HepG2 (cell line): ENCODE data around the gene AHSA1. TPM values are rescaled to one million over a fixed set of nuclear protein-coding genes. Genes with fewer than 3 reads are reported as not detected.

Experiments
- ATAC-seq: fragments of 200-7000 bp; cut with Tn5 transposase; 3 replicates; pipeline ENCODE4 v1.9.1; 2020; ENCODE audit warnings: mild to moderate bottlenecking, moderate library complexity
- BruUV-seq: library from RNA; stranded (reverse); fragments of 400-500 nt; replicated peaks from 2 replicates; lab custom pipeline; 2021; lab: Mats Ljungman, UMichigan
- CTCF ChIA-PET: fragments of 300-600 bp; formaldehyde crosslinking; extraction: SDS; loops from one replicate; lab custom pipeline; 2021; ENCODE audit warnings: low total read pairs, inconsistent platforms, low intra/inter-chr PET ratio; lab: Yijun Ruan, JAX
- POLR2A ChIA-PET: fragments of 350-600 bp; sonication (Branson Sonifier 250); formaldehyde crosslinking; loops from one replicate; lab custom pipeline; 2020; ENCODE audit warnings: antibody characterized with exemption, inconsistent platforms; lab: Yijun Ruan, JAX
- DNase-seq: peaks from one replicate; pipeline ENCODE4 v3.0.0-alpha.2; 2015; ENCODE audit warnings: low spot score
- FAIRE-seq: peaks from 3 replicates; lab custom pipeline; 2011; peaks lifted over from hg19 to GRCh38; lab: Jason Lieb, UNC
- H2AFZ ChIP-seq: one replicate; pipeline ENCODE4 v1.6.1; 2011; ENCODE audit warnings: low read length, inconsistent platforms
- H3K27ac ChIP-seq: fragments of 300-600 bp; 3 replicates; pipeline ENCODE4 v1.8.0; 2011; ENCODE audit warnings: mixed run types, mild to moderate bottlenecking, mixed read lengths, low read length, inconsistent platforms; ENCODE audit not compliant: insufficient read depth; ENCODE audit errors: extremely low read length
- H3K27me3 ChIP-seq, 2 experiments: fragments of 200-600 bp in 1 of 2; 2 replicates in 1 of 2; 3 replicates in 1 of 2; pipeline versions ENCODE4 v1.6.0 to v1.8.0; 2011; ENCODE audit warnings: low read length in 2 of 2, mild to moderate bottlenecking in 2 of 2, moderate library complexity in 2 of 2, inconsistent platforms in 1 of 2; ENCODE audit not compliant: insufficient read depth in 2 of 2, control insufficient read depth in 1 of 2
- H3K36me3 ChIP-seq, 2 experiments: fragments of 200-600 bp in 1 of 2; replicated peaks in 1 of 2; 2 replicates in 1 of 2; 3 replicates in 1 of 2; pipeline versions ENCODE4 v1.5.1 to v1.8.0; 2011; ENCODE audit warnings: low read length in 2 of 2, inconsistent platforms in 1 of 2; ENCODE audit not compliant: insufficient read depth in 2 of 2, control insufficient read depth in 1 of 2
- H3K4me1 ChIP-seq: 2 replicates; pipeline ENCODE4 v1.5.1; 2012; ENCODE audit warnings: low read length, inconsistent platforms; ENCODE audit not compliant: insufficient read depth
- H3K4me2 ChIP-seq: 2 replicates; pipeline ENCODE4 v1.6.0; 2011; ENCODE audit warnings: low read depth, low read length, inconsistent platforms
- H3K4me3 ChIP-seq, 3 experiments: fragments of 200-600 bp in 1 of 3; sonication (generic), shearing (Covaris generic) in 1 of 3; replicated peaks in 1 of 3; 2 replicates each; pipeline ENCODE4 v1.5.1; 2011 to 2016; ENCODE audit warnings: low read length in 3 of 3, inconsistent platforms in 2 of 3, low read depth in 2 of 3, mild to moderate bottlenecking in 2 of 3, control low read depth in 1 of 3, mixed read lengths in 1 of 3; ENCODE audit not compliant: insufficient read depth in 1 of 3
- H3K79me2 ChIP-seq: one replicate; pipeline ENCODE4 v1.6.1; 2011; ENCODE audit warnings: low read length, inconsistent platforms; ENCODE audit not compliant: insufficient read depth
- H3K9ac ChIP-seq: 2 replicates; pipeline ENCODE4 v1.6.0; 2011; ENCODE audit warnings: mild to moderate bottlenecking, low read depth, low read length, inconsistent platforms; ENCODE audit not compliant: insufficient read depth
- H3K9me3 ChIP-seq: 2 replicates; pipeline ENCODE4 v1.5.1; 2012; ENCODE audit warnings: mild to moderate bottlenecking, low read length
- H4K20me1 ChIP-seq: 2 replicates; pipeline ENCODE4 v1.6.0; 2011; ENCODE audit warnings: inconsistent platforms, mild to moderate bottlenecking, low read length, moderate library complexity; ENCODE audit not compliant: insufficient read depth
- MAFK ChIP-seq, 2 experiments: IDR thresholded peaks in 1 of 2; conservative IDR thresholded peaks in 1 of 2; 2 replicates each; pipeline ENCODE4 v1.6.1; 2011; ENCODE audit warnings: improper control_type of control experiment in 2 of 2, low read length in 2 of 2
- PAF1 ChIP-seq: IDR thresholded peaks from 2 replicates; pipeline ENCODE4 v1.6.1; 2016; ENCODE audit warnings: missing genetic modification reagents, missing compliant biosample characterization
- POLR2A ChIP-seq, 2 experiments: IDR thresholded peaks; 2 replicates each; pipeline ENCODE4 v1.6.1; 2011; ENCODE audit warnings: low read depth in 2 of 2, low read length in 2 of 2, mild to moderate bottlenecking in 1 of 2, moderate library complexity in 1 of 2; ENCODE audit not compliant: insufficient read depth in 1 of 2
- POLR2AphosphoS5 ChIP-seq: IDR thresholded peaks from 2 replicates; pipeline ENCODE4 v1.6.1; 2012; ENCODE audit warnings: low read depth, low read length
- RBM22 ChIP-seq: fragments of 200-400 bp; formaldehyde crosslinking; optimal IDR thresholded peaks from 2 replicates; pipeline ENCODE3; 2017; ENCODE audit warnings: mild to moderate bottlenecking, low read length, moderate library complexity
- SNAPC5 ChIP-seq: sonication (generic); formaldehyde crosslinking; IDR thresholded peaks from 2 replicates; pipeline ENCODE4 v1.8.1; 2023; ENCODE audit warnings: mild to moderate bottlenecking, missing genetic modification reagents, borderline replicate concordance
- SUZ12 ChIP-seq: fragments of 150-350 bp; IDR thresholded peaks from 2 replicates; pipeline ENCODE4 v1.6.1; 2014; ENCODE audit warnings: low read depth, low read length
- ZNF296 ChIP-seq: sonication (generic); formaldehyde crosslinking; conservative IDR thresholded peaks from 2 replicates; pipeline ENCODE4 v1.5.0; 2020; ENCODE audit warnings: mild to moderate bottlenecking, missing genetic modification reagents
- ZNF547 ChIP-seq: sonication (generic); formaldehyde crosslinking; IDR thresholded peaks from 2 replicates; pipeline ENCODE4 v1.5.1; 2020; ENCODE audit warnings: mild to moderate bottlenecking, missing genetic modification reagents
- ZNF670 ChIP-seq: sonication (generic); formaldehyde crosslinking; IDR thresholded peaks from 2 replicates; pipeline ENCODE4 v1.8.0; 2022; ENCODE audit warnings: mild to moderate bottlenecking, missing genetic modification reagents, borderline replicate concordance
- WGBS: methylation state at CpG from one replicate; pipeline ENCODE4 v1.1.6; 2017; ENCODE audit warnings: low lambda C conversion rate; 5-methylcytosine and 5-hydroxymethylcytosine counted together
- in situ Hi-C: cut with HindIII; loops from 2 replicates; pipeline ENCODE4 v1.10.0; 2017; ENCODE audit warnings: low pct_unique_long_range_greater_than_20kb; ENCODE audit not compliant: extremely low pct_ligation_motif_present
- intact Hi-C: fragments of 100-400 bp; cut with micrococcal nuclease; formaldehyde crosslinking; loops from one replicate; pipeline ENCODE4 v1.10.0; 2022; ENCODE audit not compliant: unreplicated experiment
- polyA plus RNA-seq, 8 experiments: library from polyadenylated mRNA; depleted of rRNA in 3 of 8; stranded (reverse) in 7 of 8; unstranded in 1 of 8; fragments of >200 nt; fragmentation: Illumina TruSeq in 4 of 8; extraction: Trizol in 4 of 8; gene quantifications; 2 replicates each; pipeline versions ENCODE4 v1.2.1 to v1.2.3, GENCODE V29; 2011 to 2016; ENCODE audit warnings: low read depth in 4 of 8, missing spikeins in 1 of 8, mixed read lengths in 1 of 8; ENCODE audit not compliant: insufficient read depth in 1 of 8
- total RNA-seq, 5 experiments: library from RNA; depleted of rRNA; stranded (reverse); fragments of >200 nt; fragmentation: Illumina TruSeq; extraction: Trizol; gene quantifications; 2 replicates each; pipeline ENCODE4 v1.2.3, GENCODE V29; 2016; ENCODE audit warnings: low read depth in 1 of 5

The AHSA1 gene
- total and polyA plus RNA-seq, 2 of the 13 experiments (the other 11 are each of a cell fraction or from before 2014, with no cell fraction given): 113 to 241 TPM

- intact Hi-C loops (no loop called here), in situ Hi-C loops (no loop called here)
- no peak overlapping the region for H3K9ac ChIP-seq
- H3K4me2 ChIP-seq: no peak overlapping the region
- peaks cover 15 to 45% of the 10 kb centered on the region in 2 experiments for H3K36me3 ChIP-seq
- no TSS peak for BruUV-seq
- 100% methylated on average over 1 of the region's 1 CpG for WGBS
- no peaks in the 10 kb centered on the region for H3K27me3 ChIP-seq
- H3K9me3 ChIP-seq: no peaks in the 10 kb centered on the region
- H3K4me3 ChIP-seq: no peak overlapping the region
- no peaks in the 10 kb centered on the region; the same call in 1 of the 2 replicates for H4K20me1 ChIP-seq
- DNase-seq: no peak
- peaks cover 24% of the 10 kb centered on the region for H3K4me1 ChIP-seq
- FAIRE-seq: no peak
- TF ChIP-seq SNAPC5: no peak
- TF ChIP-seq RBM22: peak; percentile 72
- no peak for TF ChIP-seq SUZ12
- TF ChIP-seq POLR2A (IDR thresholded peaks at IDR 0.05; ENCODE audit: insufficient read depth in 1 of 2, low read depth in 2 of 2, low read length in 2 of 2): 0 out of 4 replicates have a peak, but pooled peaks of 1 of the 2 experiments have one; percentile 32
- no peak for TF ChIP-seq ZNF296
- peak; percentile 13; the same call in 1 of the 2 replicates for TF ChIP-seq POLR2AphosphoS5
- no peaks in the 10 kb centered on the region for H3K79me2 ChIP-seq
- H2AFZ ChIP-seq: no peak overlapping the region
- peak overlapping the region; percentile 49 for H3K27ac ChIP-seq
- ATAC-seq: peak; percentile 53
- ChIA-PET POLR2A (interaction anchor here (0.7 to 2.0 kb wide), 5 partner anchors 9 to 31 kb away, joined by 3 to 9 read pairs (median 4); partner anchors contain the start of genes AHSA1, ISM2 and VIPAS39), CTCF (no interaction called here)
These were observed 11.6 kb downstream of the AHSA1 start for GRCh38 chr14:77469539-77469938.

- Histone ChIP-seq H2AFZ (no peak overlapping the region), H3K27me3 (no peaks in the 10 kb centered on the region), H3K4me3 (no peak overlapping the region), H4K20me1 (no peaks in the 10 kb centered on the region; the same call in 1 of the 2 replicates), H3K79me2 (no peaks in the 10 kb centered on the region), H3K9ac (no peak overlapping the region), H3K4me1 (peaks cover 24% of the 10 kb centered on the region), H3K36me3 (peaks cover 15 to 43% of the 10 kb centered on the region in 2 experiments), H3K4me2 (no peak overlapping the region), H3K27ac (no peak overlapping the region), H3K9me3 (no peaks in the 10 kb centered on the region)
- no peak for FAIRE-seq
- no peak for DNase-seq
- ChIA-PET CTCF (no interaction called here), POLR2A (no interaction called here)
- no TSS peak for BruUV-seq
- ATAC-seq: peak; percentile 12; the same call in 1 of the 3 replicates
- WGBS: 100% methylated on average over 5 of the region's 5 CpGs
- intact Hi-C loops (no loop called here), in situ Hi-C loops (no loop called here)
- TF ChIP-seq ZNF547 (CRISPR knock-in tag) (no peak), MAFK (conservative IDR thresholded peaks at IDR 0.05 in 1 of 2, IDR thresholded peaks at IDR 0.05 in 1 of 2; ENCODE audit: low read length in 2 of 2) (0 out of 4 replicates have a peak, but pooled peaks of 1 of the 2 experiments have one; percentile 0), POLR2A (IDR thresholded peaks at IDR 0.05; ENCODE audit: insufficient read depth in 1 of 2, low read depth in 2 of 2, low read length in 2 of 2) (peak in 1 of 2 experiments; percentile 37; a peak in 1 of 4 replicates), ZNF670 (CRISPR knock-in tag) (no peak), PAF1 (CRISPR knock-in tag) (peak; percentile 67; the same call in 1 of the 2 replicates), POLR2AphosphoS5 (0 out of 2 replicates have a peak, but pooled peaks have one; percentile 3)
These were observed 12.5 kb downstream of the AHSA1 start for GRCh38 chr14:77470224-77470870.
